ENCODE data around the gene ATAD2B. TPM values are rescaled to one million over a fixed set of nuclear protein-coding genes. Genes with fewer than 3 reads are reported as not detected.
"Not testable (repeated sequence)": the region's sequence is repeated elsewhere in the genome, so short reads cannot be mapped to it uniquely, and the experiment has no call there.

Gene ATAD2B
- total RNA-seq, 1 donor: 17.4 TPM

- H3K9me3 ChIP-seq (ENCODE audit: low read depth, low read length): no peaks in the 10 kb centered on the region
- TF ChIP-seq CTCF (IDR thresholded peaks at IDR 0.05; ENCODE audit: extremely low read depth, low read depth, low read length): no peak
- peaks cover under 1% of the 10 kb centered on the region for H3K36me3 ChIP-seq (ENCODE audit: insufficient read depth, low read length)
- H3K79me2 ChIP-seq (ENCODE audit: insufficient read depth, low read length): no peaks in the 10 kb centered on the region
- H4K20me1 ChIP-seq (ENCODE audit: insufficient read depth, low read length): no peaks in the 10 kb centered on the region
- no peak for DNase-seq (ENCODE audit: insufficient read length, low spot score, missing footprints)
- H3K4me3 ChIP-seq (ENCODE audit: insufficient read depth, low read length): no peak overlapping the region
- no peaks in the 10 kb centered on the region for H3K4me1 ChIP-seq (ENCODE audit: insufficient read depth, low read length)
- H3K27me3 ChIP-seq (ENCODE audit: insufficient read depth, low read length): no peaks in the 10 kb centered on the region
- H3K27ac ChIP-seq (ENCODE audit: low read depth, low read length): no peak overlapping the region
- H3K4me2 ChIP-seq (ENCODE audit: insufficient read depth, low read length): no peak overlapping the region
- no peak overlapping the region for H2AFZ ChIP-seq (ENCODE audit: low read length)
These were observed 175.1 kb downstream of the ATAD2B start for GRCh38 chr2:23751747-23752265.

GRCh38 chr2:23746141-23746863 is 180.6 kb downstream of the ATAD2B start:
- Histone ChIP-seq H3K79me2 (ENCODE audit: insufficient read depth, low read length) (no peaks in the 10 kb centered on the region), H3K36me3 (ENCODE audit: insufficient read depth, low read length) (no peaks in the 10 kb centered on the region), H3K4me2 (ENCODE audit: insufficient read depth, low read length) (no peak overlapping the region), H3K27ac (ENCODE audit: low read depth, low read length) (no peak overlapping the region), H3K4me1 (ENCODE audit: insufficient read depth, low read length) (no peaks in the 10 kb centered on the region), H3K27me3 (ENCODE audit: insufficient read depth, low read length) (no peaks in the 10 kb centered on the region), H2AFZ (ENCODE audit: low read length) (no peak overlapping the region), H4K20me1 (ENCODE audit: insufficient read depth, low read length) (no peaks in the 10 kb centered on the region), H3K4me3 (ENCODE audit: insufficient read depth, low read length) (no peak overlapping the region), H3K9me3 (ENCODE audit: low read depth, low read length) (no peaks in the 10 kb centered on the region)
- no peak for DNase-seq (ENCODE audit: insufficient read length, low spot score, missing footprints)
- no peak for TF ChIP-seq CTCF (IDR thresholded peaks at IDR 0.05; ENCODE audit: extremely low read depth, low read depth, low read length)

GRCh38 chr2:23745726-23746105 is 181.2 kb downstream of the ATAD2B start:
- Histone ChIP-seq H3K79me2 (ENCODE audit: insufficient read depth, low read length) (no peaks in the 10 kb centered on the region), H3K4me2 (ENCODE audit: insufficient read depth, low read length) (no peak overlapping the region), H2AFZ (ENCODE audit: low read length) (no peak overlapping the region), H3K4me1 (ENCODE audit: insufficient read depth, low read length) (no peaks in the 10 kb centered on the region), H4K20me1 (ENCODE audit: insufficient read depth, low read length) (no peaks in the 10 kb centered on the region), H3K36me3 (ENCODE audit: insufficient read depth, low read length) (no peaks in the 10 kb centered on the region), H3K4me3 (ENCODE audit: insufficient read depth, low read length) (no peak overlapping the region), H3K27ac (ENCODE audit: low read depth, low read length) (no peak overlapping the region), H3K27me3 (ENCODE audit: insufficient read depth, low read length) (no peaks in the 10 kb centered on the region), H3K9me3 (ENCODE audit: low read depth, low read length) (no peaks in the 10 kb centered on the region)
- peak; percentile 30 for DNase-seq (ENCODE audit: insufficient read length, low spot score, missing footprints)
- TF ChIP-seq CTCF (IDR thresholded peaks at IDR 0.05; ENCODE audit: extremely low read depth, low read depth, low read length): no peak

GRCh38 chr2:23745068-23745725 is 181.7 kb downstream of the ATAD2B start:
- DNase-seq (ENCODE audit: insufficient read length, low spot score, missing footprints): no peak
- no peaks in the 10 kb centered on the region for H4K20me1 ChIP-seq (ENCODE audit: insufficient read depth, low read length)
- H3K27ac ChIP-seq (ENCODE audit: low read depth, low read length): no peak overlapping the region
- no peak for TF ChIP-seq CTCF (IDR thresholded peaks at IDR 0.05; ENCODE audit: extremely low read depth, low read depth, low read length)
- no peaks in the 10 kb centered on the region for H3K9me3 ChIP-seq (ENCODE audit: low read depth, low read length)
- no peaks in the 10 kb centered on the region for H3K79me2 ChIP-seq (ENCODE audit: insufficient read depth, low read length)
- H3K36me3 ChIP-seq (ENCODE audit: insufficient read depth, low read length): no peaks in the 10 kb centered on the region
- no peak overlapping the region for H2AFZ ChIP-seq (ENCODE audit: low read length)
- H3K4me2 ChIP-seq (ENCODE audit: insufficient read depth, low read length): no peak overlapping the region
- no peaks in the 10 kb centered on the region for H3K4me1 ChIP-seq (ENCODE audit: insufficient read depth, low read length)
- no peak overlapping the region for H3K4me3 ChIP-seq (ENCODE audit: insufficient read depth, low read length)
- no peaks in the 10 kb centered on the region for H3K27me3 ChIP-seq (ENCODE audit: insufficient read depth, low read length)

GRCh38 chr2:23736783-23737182 is 190.1 kb downstream of the ATAD2B start:
- H3K79me2 ChIP-seq (ENCODE audit: insufficient read depth, low read length); H3K4me1 ChIP-seq (ENCODE audit: insufficient read depth, low read length); H4K20me1 ChIP-seq (ENCODE audit: insufficient read depth, low read length); H3K4me2 ChIP-seq (ENCODE audit: insufficient read depth, low read length); H3K4me3 ChIP-seq (ENCODE audit: insufficient read depth, low read length); H3K27me3 ChIP-seq (ENCODE audit: insufficient read depth, low read length); DNase-seq (ENCODE audit: insufficient read length, low spot score, missing footprints); H2AFZ ChIP-seq (ENCODE audit: low read length); H3K9me3 ChIP-seq (ENCODE audit: low read depth, low read length); H3K36me3 ChIP-seq (ENCODE audit: insufficient read depth, low read length); H3K27ac ChIP-seq (ENCODE audit: low read depth, low read length): not testable (repeated sequence)

Measured in osteoblast (primary cell).